Transverse colon (tissue), 4 donors: ENCODE measurements around the gene ACP6. TPM values are rescaled to one million over a fixed set of nuclear protein-coding genes. Genes with fewer than 3 reads are reported as not detected.

Source experiments
- DNase-seq: peaks from one replicate; pipeline ENCODE4 v3.0.0-alpha.2; 2019
- H3K27ac ChIP-seq, 4 donors: fragments of 200-600 bp; sonication (generic); 2 replicates each; pipeline ENCODE4 v1.5.1; 2016 to 2018; ENCODE audit warnings: inconsistent platforms in 4 of 4
- H3K27me3 ChIP-seq: fragments of 200-600 bp; sonication (generic); 2 replicates; pipeline ENCODE4 v1.5.1; 2017; ENCODE audit warnings: inconsistent platforms
- H3K36me3 ChIP-seq, 4 donors: fragments of 200-600 bp; sonication (generic); 2 replicates each; pipeline ENCODE4 v1.5.1; 2017 to 2019; ENCODE audit warnings: inconsistent platforms in 4 of 4
- H3K4me1 ChIP-seq, 4 donors: fragments of 200-600 bp; sonication (generic); 2 replicates each; pipeline ENCODE4 v1.5.1; 2017 to 2020; ENCODE audit warnings: inconsistent platforms in 4 of 4
- H3K4me3 ChIP-seq, 4 donors: fragments of 200-600 bp; sonication (generic); 1 replicate in 1 of 4; 2 replicates in 3 of 4; pipeline versions ENCODE4 v1.5.1 to v1.6.1; 2017 to 2019; ENCODE audit warnings: inconsistent platforms in 4 of 4
- H3K9me3 ChIP-seq, 2 donors: fragments of 200-600 bp; sonication (generic); 2 replicates each; pipeline ENCODE4 v1.5.1; 2017 to 2019; ENCODE audit warnings: inconsistent platforms in 2 of 2
- EP300 ChIP-seq: sonication (generic); formaldehyde crosslinking; IDR thresholded peaks from one replicate; pipeline ENCODE4 v1.6.1; 2017; ENCODE audit warnings: antibody characterized with exemption, low read depth
- POLR2A ChIP-seq: fragments of 450-650 bp; IDR thresholded peaks from one replicate; pipeline ENCODE4 v1.6.1; 2016; ENCODE audit warnings: antibody characterized with exemption, mild to moderate bottlenecking, moderate library complexity
- POLR2AphosphoS5 ChIP-seq, 3 donors: sonication (generic); formaldehyde crosslinking; IDR thresholded peaks; one replicate each; pipeline ENCODE4 v1.6.1; 2016; ENCODE audit warnings: antibody characterized with exemption in 3 of 3
- WGBS, 2 donors: methylation state at CpG; one replicate each; pipeline ENCODE4 v1.1.5; 2018; ENCODE audit warnings: low coverage in 1 of 2; 5-methylcytosine and 5-hydroxymethylcytosine counted together
- in situ Hi-C, 4 donors: fragments of 200-750 bp; cut with MboI; loops; one replicate each; pipeline versions ENCODE4 v1.15.0 to v1.15.1; 2017; ENCODE audit warnings: low sequenced_read_pairs in 3 of 4, low pct_ligation_motif_present in 1 of 4, low pct_unique_long_range_greater_than_20kb in 1 of 4
- intact Hi-C: fragments of 100-400 bp; cut with DNase I; formaldehyde crosslinking; loops from one replicate; pipeline ENCODE4 v1.15.1; 2023; ENCODE audit warnings: low total_unique reads
- small RNA-seq, 4 donors: library from RNA; depleted of rRNA; stranded (forward); fragments of <200 nt; gene quantifications; one replicate each; pipeline ENCODE3, GENCODE V24; 2016
- total RNA-seq, 4 donors: library from RNA; depleted of rRNA; stranded (reverse); fragments of >200 nt; gene quantifications; one replicate each; pipeline ENCODE4 v1.1.0, GENCODE V29; 2016
- TF ChIP-seq, protein P1 (sequence below), 5 experiments: fragments of 200-600 bp in 3 of 5; fragments of 450-650 bp in 2 of 5; sonication (generic) in 3 of 5; IDR thresholded peaks; 1 replicate in 2 of 5; 2 replicates in 3 of 5; pipeline ENCODE4 v1.5.1; 2016 to 2017; ENCODE audit warnings: antibody characterized with exemption in 5 of 5, inconsistent platforms in 3 of 5, mild to moderate bottlenecking in 2 of 5, moderate library complexity in 1 of 5

ACP6 gene
- total RNA-seq, 4 donors from 2014 or later: 7.5 to 25.7 (median 19.9) TPM

DNA sequence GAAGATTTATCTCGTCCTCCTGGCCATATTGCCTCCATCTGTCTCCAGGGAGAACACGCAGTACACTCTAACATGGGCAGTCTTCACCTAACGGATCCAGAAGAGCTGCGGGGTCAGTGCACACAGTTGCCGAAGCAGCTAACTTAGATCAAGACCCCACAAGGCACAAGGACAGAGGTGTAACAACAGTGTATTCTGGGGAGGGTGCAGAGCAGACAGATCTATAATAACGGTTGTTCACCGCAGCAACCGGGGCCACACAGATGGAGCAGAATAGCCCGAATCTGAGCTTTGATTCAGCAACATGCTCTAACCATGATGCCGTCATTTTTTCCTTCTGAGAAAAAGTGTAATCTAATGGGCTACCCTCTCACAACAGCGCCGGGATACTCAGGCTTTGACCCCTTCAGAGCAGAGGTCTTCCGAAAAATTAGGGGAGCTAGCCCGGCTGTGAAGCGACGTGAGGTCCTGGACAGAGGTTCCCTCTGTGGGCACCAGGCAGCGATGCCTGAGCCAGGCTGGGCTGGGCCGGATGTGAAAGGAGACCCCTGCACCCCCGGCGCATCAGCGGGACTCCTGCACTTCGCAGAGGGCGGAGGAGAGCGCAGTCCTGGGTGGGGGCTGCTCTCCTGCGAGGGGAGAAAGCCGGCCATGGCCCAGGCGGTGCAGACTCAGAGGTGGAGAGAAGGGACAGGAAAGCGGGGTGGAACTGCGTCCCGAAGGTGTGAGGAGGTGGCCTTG lies 71.5 kb downstream of the ACP6 start:
- TF ChIP-seq EP300 (no peak), POLR2A (no peak)
- TF ChIP-seq, protein P1, sequence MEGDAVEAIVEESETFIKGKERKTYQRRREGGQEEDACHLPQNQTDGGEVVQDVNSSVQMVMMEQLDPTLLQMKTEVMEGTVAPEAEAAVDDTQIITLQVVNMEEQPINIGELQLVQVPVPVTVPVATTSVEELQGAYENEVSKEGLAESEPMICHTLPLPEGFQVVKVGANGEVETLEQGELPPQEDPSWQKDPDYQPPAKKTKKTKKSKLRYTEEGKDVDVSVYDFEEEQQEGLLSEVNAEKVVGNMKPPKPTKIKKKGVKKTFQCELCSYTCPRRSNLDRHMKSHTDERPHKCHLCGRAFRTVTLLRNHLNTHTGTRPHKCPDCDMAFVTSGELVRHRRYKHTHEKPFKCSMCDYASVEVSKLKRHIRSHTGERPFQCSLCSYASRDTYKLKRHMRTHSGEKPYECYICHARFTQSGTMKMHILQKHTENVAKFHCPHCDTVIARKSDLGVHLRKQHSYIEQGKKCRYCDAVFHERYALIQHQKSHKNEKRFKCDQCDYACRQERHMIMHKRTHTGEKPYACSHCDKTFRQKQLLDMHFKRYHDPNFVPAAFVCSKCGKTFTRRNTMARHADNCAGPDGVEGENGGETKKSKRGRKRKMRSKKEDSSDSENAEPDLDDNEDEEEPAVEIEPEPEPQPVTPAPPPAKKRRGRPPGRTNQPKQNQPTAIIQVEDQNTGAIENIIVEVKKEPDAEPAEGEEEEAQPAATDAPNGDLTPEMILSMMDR (IDR thresholded peaks at IDR 0.05): no peak
- Histone ChIP-seq H3K9me3 (no peaks in the 10 kb centered on the region), H3K27ac (peak overlapping the region; percentile 86 to 92 (median 90)), H3K4me1 (peaks cover 7 to 13% (median 10%) of the 10 kb centered on the region in 4 donors), H3K4me3 (peak overlapping the region; percentile 47 to 65 (median 60)), H3K36me3 (no peaks in the 10 kb centered on the region), H3K27me3 (no peaks in the 10 kb centered on the region)
- DNase-seq: peak; percentile 49
- WGBS, 2 donors: 3 to 47% methylated on average over 2 to 28 of the region's 30 CpGs
- in situ Hi-C loops: loop anchor here in 2 of 4 donors (5.0 to 10.0 kb wide), 2 partner anchors 54 to 56 kb away; partner anchors contain the start of gene BCL9 (in 2 of the 2)
- intact Hi-C loops: no loop called here

DNA sequence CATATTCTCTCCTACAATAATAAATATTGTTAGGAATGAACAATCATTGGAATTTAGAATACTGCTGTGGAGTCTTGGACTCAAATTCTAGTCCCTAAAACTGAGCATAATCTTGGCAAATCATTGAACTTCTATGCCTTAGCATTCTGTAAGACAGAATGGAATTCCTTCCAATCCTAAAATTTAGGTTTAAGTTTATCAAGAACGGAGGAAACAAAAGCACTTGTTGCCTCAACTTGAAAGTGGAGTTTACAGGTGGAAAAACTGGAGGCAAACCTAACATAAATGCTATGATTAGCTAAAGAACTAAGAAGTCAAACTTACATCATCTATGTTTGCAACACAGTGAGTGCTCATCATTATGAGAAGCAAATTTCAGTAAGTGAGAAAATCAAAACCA lies 73.3 kb downstream of the ACP6 start:
- no peak for DNase-seq
- in situ Hi-C loops (loop anchor here in 2 of 4 donors (5.0 to 10.0 kb wide), 2 partner anchors 52 to 55 kb away; partner anchors contain the start of gene BCL9 (in 2 of the 2)), intact Hi-C loops (no loop called here)
- peaks cover 7 to 13% (median 10%) of the 10 kb centered on the region in 4 donors for H3K4me1 ChIP-seq
- WGBS, 2 donors: 78 to 83% methylated on average over 1 of the region's 1 CpG
- H3K27me3 ChIP-seq: no peaks in the 10 kb centered on the region
- TF ChIP-seq POLR2AphosphoS5 (IDR thresholded peaks at IDR 0.05) (no peak), EP300 (no peak), POLR2A (no peak)
- TF ChIP-seq, protein P1 (IDR thresholded peaks at IDR 0.05): no peak
- H3K36me3 ChIP-seq: no peaks in the 10 kb centered on the region
- no peak overlapping the region for H3K4me3 ChIP-seq
- H3K27ac ChIP-seq: no peak overlapping the region
- no peaks in the 10 kb centered on the region for H3K9me3 ChIP-seq

Small RNA genes lying within 50 kb of the gene (small RNA-seq; reads per million reads assigned to genes)
- 0 reads per million in 4 donors for gene RN7SL261P

Other genes starting within 250 kb of the ACP6 start
- 10 to 100 TPM in 2 of 4 donors, 1 to 10 TPM in 2; 3.4 to 17.1 (median 9.0) TPM for gene BCL9, start 129.0 kb downstream of the ACP6 start, total RNA-seq
- gene GJA5, start 90.1 kb upstream of the ACP6 start, total RNA-seq: 100 to 1,000 TPM in 1 of 4 donors, 1 to 10 TPM in 2, under 1 TPM in 1; 0.75 to 119 (median 1.6) TPM
- gene GJA8, start 232.3 kb upstream of the ACP6 start, total RNA-seq: not detected